Measurements from ENCODE around the gene ARHGEF1. TPM values are rescaled to one million over a fixed set of nuclear protein-coding genes. Genes with fewer than 3 reads are reported as not detected.

ARHGEF1 gene
- total RNA-seq, 1 donor from 2014 or later = 25.0 TPM

GRCh38 chr19:41864374-41864773 lies 18.6 kb upstream of the ARHGEF1 start:
- Histone ChIP-seq H3K36me3 (ENCODE audit: control insufficient read depth, insufficient read depth, low read length) (peaks cover 61% of the 10 kb centered on the region), H3K27me3 (ENCODE audit: control insufficient read depth, insufficient read depth, low read length) (no peaks in the 10 kb centered on the region), H3K4me3 (ENCODE audit: low read depth, low read length) (no peak overlapping the region)
- no peak for DNase-seq (ENCODE audit: low read depth)
- no peak for FAIRE-seq
- TF ChIP-seq CTCF (IDR thresholded peaks at IDR 0.05; ENCODE audit: insufficient read depth, low read length, severe bottlenecking) = no peak

- DNase-seq (ENCODE audit: low read depth) (no peak), FAIRE-seq (no peak)
- TF ChIP-seq CTCF (IDR thresholded peaks at IDR 0.05; ENCODE audit: insufficient read depth, low read length, severe bottlenecking) = no peak
- Histone ChIP-seq H3K4me3 (ENCODE audit: low read depth, low read length) (no peak overlapping the region), H3K27me3 (ENCODE audit: control insufficient read depth, insufficient read depth, low read length) (no peaks in the 10 kb centered on the region), H3K36me3 (ENCODE audit: control insufficient read depth, insufficient read depth, low read length) (peaks cover 69% of the 10 kb centered on the region)
Measured at GRCh38 chr19:41866284-41866683, 16.7 kb upstream of the ARHGEF1 start.

GRCh38 chr19:41868120-41868988 lies 14.6 kb upstream of the ARHGEF1 start:
- no peak for FAIRE-seq
- Histone ChIP-seq H3K36me3 (ENCODE audit: control insufficient read depth, insufficient read depth, low read length) (peaks cover 51% of the 10 kb centered on the region), H3K4me3 (ENCODE audit: low read depth, low read length) (no peak overlapping the region), H3K27me3 (ENCODE audit: control insufficient read depth, insufficient read depth, low read length) (no peaks in the 10 kb centered on the region)
- no peak for TF ChIP-seq CTCF (IDR thresholded peaks at IDR 0.05; ENCODE audit: insufficient read depth, low read length, severe bottlenecking)
- no peak for DNase-seq (ENCODE audit: low read depth)

GRCh38 chr19:41868989-41869300 lies 14.0 kb upstream of the ARHGEF1 start:
- no peak for FAIRE-seq

GRCh38 chr19:41869374-41869955 lies 13.5 kb upstream of the ARHGEF1 start:
- peaks cover 42% of the 10 kb centered on the region for H3K36me3 ChIP-seq (ENCODE audit: control insufficient read depth, insufficient read depth, low read length)
- DNase-seq (ENCODE audit: low read depth) (no peak), FAIRE-seq (no peak)
- no peak for TF ChIP-seq CTCF (IDR thresholded peaks at IDR 0.05; ENCODE audit: insufficient read depth, low read length, severe bottlenecking)
- no peak overlapping the region for H3K4me3 ChIP-seq (ENCODE audit: low read depth, low read length)
- H3K27me3 ChIP-seq (ENCODE audit: control insufficient read depth, insufficient read depth, low read length) = no peaks in the 10 kb centered on the region

More at GRCh38 chr19:41868989-41869300, 14.0 kb upstream of the ARHGEF1 start:
- DNase-seq (ENCODE audit: low read depth) = no peak
- H3K36me3 ChIP-seq (ENCODE audit: control insufficient read depth, insufficient read depth, low read length) = peaks cover 48% of the 10 kb centered on the region
- TF ChIP-seq CTCF (IDR thresholded peaks at IDR 0.05; ENCODE audit: insufficient read depth, low read length, severe bottlenecking) = no peak
- H3K27me3 ChIP-seq (ENCODE audit: control insufficient read depth, insufficient read depth, low read length) = no peaks in the 10 kb centered on the region
- H3K4me3 ChIP-seq (ENCODE audit: low read depth, low read length) = no peak overlapping the region
